NCI-H1694 (cell line): ENCODE data around the gene NUFIP1.
A peak's percentile ranks its signal among the peaks of the same experiment; 100 is the strongest.
"Not testable (repeated sequence)": the region's sequence is repeated elsewhere in the genome, so short reads cannot be mapped to it uniquely, and the experiment has no call there.

ENCODE experiments used
- DNase-seq: peaks from one replicate; lab custom pipeline; 2025; lab: John Stamatoyannopoulos, UW

NUFIP1 gene

DNA sequence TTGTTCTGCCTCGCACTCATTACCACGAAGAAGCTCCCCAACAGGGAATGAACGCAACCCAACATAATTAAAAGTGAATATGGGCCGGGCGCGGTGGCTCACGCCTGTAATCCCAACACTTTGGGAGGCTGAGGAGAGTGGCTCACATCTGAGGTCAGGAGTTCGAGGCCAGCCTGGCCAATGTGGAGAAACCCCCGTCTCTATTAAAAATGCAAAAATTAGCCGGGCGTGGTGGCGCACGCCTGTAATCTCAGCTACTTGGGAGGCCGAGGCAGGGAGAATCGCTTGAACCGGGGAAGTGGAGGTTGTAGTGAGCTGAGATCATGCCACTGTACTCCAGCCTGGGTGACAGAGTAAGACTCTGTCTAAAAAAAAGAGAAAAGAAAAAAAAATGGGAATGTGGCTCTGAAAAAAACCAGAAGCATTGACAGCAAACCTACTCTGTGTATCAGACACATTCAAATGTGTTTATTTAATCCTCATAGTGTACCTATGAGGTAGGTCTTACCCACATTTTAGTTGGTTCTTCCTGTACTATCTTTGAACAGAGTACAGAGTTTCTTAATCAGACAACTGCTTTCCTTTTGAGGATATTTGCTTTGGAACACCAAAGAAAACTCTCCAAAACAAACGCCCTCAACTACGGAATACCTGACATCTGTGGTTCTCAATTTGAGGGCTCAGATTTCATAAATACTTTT is 70.0 kb downstream of the NUFIP1 start:
- no peak for DNase-seq

DNA sequence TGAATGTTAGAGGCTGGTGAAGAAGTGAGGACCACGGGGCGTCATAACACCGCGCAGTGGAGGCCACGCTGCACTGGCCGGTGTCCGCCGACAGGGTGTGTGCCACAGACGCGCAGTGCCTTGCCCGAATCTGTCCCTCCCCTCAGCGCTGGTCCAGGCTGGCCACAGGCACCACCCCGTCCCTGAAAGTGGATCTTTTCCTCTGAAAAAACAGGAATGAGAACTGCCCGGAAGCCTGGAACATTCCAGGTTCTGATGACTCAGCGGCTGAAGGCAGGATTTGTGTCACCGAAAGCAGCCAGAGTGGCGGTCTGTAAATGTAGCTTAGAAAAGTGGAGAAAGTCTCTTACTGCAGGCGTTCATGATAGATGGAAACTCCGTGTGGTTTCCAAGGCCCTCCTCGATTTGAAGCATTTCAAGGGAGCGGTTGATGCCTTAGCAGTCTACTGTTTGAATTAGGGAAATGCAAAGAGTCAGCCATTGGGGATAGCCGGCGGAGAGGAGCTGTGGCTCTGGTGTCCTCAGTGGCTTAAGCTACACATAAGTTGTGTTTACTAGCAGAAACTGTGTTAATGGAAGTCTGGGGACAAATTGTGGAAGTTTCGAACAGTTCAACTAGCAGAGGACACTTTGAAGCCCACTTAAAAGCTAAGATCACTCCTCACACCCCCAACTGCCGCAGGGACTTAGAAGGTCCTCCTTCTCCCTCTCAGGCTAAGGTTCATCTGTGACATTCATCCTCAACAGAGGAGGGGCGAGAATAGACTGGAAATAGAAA is 70.8 kb downstream of the NUFIP1 start:
- peak; percentile 83 for DNase-seq

DNA sequence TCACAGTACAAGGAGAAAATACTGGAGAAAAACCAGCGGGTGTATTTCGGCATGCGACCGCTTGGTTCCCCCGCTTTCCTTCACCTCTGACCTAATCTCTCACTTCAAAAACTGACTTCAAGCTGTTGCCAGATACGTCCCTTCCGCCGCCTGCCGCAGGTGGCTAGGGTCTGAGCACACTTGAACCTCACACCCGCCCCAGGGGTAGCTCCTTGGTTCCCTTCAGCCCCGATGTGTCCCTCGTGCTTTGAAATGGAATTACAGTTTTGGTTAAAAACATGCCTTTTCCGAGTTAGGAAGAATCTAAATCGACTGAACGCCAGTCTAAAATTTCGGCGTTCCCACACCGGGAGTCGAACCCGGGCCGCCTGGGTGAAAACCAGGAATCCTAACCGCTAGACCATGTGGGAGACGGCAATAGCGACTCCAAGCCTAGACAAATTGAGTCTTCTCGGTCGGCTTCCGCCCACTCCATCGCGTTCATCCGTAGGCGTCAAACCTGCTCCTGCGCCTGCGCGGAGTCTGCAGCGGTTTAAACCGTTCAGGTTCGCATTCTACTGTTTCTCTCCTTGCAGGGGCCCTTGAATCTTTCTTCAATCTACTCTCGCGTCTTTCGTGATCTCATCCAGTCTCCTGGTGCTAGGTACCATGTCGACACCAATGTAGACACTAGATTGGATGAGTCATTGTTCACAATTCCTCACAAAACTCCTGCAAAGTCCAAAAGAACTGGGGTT is 71.5 kb downstream of the NUFIP1 start:
- peak; percentile 93 for DNase-seq

DNA sequence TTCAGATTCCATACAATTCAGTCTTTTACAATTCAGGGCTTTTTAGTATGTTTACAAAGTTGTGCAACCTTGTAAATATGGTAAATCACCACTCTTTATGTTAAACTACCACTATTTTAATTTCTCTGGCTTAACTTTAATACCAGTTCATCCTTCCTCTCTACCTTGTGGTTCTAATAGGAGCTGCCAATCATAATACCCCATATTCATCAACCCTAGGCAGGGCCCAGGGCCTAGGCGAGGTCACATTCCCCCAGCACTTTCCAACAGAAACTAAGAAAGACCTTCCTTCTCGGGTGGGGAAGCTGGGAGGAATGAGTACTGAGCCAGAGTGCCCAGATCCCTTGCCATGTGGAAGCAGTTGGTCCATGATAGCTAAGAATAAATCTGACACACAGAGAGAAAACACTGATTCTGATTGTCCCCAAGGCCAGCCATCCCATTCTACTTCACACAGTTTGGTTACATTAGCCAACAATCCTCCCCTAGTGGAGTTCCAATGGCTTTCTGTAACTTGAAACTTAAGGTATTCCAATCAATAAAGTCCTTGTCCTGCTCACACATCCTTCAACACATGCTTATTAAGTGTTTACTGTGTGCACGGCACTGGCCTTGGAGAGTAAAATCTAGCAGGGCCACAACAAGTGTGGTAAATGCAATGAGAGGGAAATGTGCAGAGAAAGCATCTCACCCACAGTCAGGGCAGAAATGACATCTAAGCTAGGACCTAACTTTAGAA is 76.8 kb downstream of the NUFIP1 start:
- DNase-seq: no peak

DNA sequence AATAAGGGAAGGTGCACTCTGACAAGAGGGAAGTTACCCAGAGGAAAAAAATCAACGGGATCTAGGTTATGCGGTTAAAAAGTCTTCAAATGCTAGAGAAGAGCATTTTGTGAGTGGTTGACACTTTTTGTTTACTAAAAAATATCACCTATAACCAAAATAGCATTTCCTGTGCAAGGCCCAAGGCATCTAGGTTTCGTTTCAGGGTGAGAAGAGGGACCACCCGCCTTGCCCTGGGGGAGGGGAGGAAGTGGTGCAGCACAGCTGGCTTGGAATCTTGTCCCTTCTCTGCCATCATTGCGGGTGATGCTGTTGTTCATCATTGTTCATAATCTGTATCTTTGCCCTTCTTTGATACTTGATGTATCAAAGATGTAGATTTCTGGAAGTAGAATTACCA is 80.6 kb downstream of the NUFIP1 start:
- no peak for DNase-seq

DNA sequence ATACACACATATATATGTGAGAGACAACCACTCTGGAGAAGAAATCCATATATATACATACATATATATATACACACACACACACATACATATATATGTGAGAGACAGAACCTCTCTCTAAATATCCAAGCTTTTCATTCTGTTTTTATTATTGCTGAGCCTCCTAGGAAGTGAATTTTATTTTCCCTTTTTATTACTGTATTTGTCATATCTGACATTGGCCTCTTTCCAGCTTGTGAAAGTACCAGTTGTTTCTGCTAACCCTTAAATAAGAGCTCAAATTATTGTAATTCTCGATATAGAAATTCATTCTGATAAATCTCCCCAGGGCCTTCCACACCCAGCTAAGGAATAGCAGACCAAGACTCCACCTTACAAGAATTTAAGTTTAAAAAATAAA is 81.0 kb downstream of the NUFIP1 start:
- DNase-seq: no peak

DNA sequence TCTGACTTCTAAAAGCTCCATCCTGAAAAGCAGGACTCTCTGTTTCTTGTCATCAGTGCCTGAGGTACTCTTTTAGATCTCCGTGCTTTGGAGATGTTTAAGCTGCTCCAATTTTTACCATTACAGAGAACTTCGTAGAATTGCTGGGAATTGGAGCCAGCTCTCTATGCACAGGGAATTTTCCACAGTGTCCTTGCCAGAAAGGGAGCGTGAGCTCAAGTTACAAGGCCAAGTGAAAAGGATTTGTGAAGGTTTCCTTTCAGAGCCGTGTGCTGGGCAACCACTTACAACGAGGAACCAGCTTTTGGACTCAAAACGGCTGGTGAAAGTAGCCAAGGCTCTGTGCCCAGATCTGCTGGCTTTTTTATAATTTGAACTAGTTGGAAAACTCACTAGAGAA is 82.6 kb downstream of the NUFIP1 start:
- no peak for DNase-seq

DNA sequence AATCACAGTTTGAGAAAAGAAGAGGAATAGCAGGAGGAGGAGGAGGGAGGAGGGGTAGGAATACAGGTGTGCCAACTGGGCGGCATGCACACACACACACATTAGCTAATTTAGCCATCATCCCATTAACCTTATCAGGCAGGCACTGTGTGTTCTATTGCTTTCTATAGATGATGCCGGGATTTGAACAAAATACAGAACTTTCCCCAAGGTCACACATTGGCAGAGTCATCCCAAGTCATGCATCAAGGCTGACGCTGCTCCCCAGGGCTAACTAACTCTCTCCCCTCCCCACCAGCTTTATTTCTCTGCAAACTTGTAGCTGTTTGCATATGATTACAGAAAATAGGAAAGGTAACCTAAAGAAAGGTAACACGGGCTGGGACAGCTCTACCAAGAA is 83.0 kb downstream of the NUFIP1 start:
- DNase-seq: no peak

DNA sequence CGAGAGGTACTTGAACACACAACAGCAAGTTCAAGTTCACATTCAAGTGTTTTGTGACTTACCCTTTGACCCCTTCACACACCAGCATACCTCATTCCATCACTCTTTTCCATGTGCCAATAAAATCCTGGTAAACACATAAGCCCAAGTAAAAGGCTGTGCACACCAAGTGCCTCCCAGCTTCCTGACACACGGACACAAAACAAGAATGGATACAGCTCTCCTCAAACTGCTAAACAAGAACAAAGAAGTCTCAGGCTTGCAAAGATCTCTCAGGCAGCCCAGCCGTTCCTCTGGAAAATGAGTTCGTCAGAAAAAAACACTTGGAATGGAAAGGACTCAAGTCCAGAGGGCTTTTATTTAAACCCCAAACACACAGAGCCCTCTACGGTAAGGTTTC is 83.7 kb downstream of the NUFIP1 start:
- no peak for DNase-seq

DNA sequence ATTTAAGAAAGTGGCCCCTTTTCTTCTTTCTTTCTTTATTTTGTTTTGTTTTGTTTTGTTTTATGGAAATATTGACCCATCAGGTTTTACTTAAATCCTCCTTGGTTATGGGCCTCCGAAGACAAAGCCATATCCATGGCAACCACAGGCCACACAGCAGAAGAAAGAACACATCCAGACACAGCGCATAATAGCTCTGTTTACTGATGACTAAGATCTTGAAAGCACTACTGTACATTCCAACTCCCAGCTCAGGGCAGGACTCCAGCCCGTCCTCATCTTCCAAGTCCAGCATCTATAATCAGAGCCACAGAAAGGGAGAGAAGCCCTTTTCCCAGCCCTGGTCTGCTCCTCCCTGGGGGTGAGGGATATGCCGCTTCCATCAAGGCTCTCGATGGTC is 84.3 kb downstream of the NUFIP1 start:
- no peak for DNase-seq

DNA sequence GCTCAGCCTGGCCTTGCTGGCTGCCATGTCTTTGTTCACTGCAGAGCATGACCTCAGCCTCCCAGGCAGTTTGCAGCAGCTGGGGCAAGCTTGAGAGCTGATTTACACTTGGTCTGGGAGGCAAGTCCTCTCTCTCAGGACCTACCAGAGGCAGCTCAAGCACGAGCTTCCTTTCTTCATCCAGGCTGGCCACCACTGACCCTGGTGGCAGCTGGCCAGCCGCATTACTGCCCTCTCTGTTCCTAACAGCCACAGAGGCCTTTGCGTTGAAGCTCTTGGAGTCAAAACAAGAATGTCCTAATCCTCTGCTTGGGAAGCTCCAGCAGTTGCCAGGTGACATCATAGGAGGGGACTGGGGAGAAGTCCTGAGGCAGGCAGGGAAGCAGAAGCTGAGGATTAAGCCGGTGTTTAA is 85.7 kb downstream of the NUFIP1 start:
- DNase-seq: no peak

DNA sequence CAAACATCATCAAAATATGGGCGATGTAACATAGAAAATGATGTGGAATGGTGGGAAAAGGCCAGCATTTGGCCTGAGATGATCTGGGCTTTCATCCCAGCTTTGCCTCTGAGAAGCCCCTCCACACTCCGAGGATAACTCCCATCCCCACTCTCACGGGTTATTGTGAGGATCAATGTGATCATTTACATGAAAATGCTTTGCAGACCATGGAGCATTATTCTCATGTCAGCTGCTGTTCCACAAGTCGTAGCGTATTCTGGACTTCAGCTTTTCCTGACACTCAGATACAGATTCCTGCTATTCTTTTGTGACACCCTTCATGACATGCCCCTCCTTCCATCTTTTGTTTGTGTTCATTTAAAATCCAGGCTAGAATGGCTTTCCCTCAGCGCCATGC is 86.5 kb downstream of the NUFIP1 start:
- DNase-seq: no peak

DNA sequence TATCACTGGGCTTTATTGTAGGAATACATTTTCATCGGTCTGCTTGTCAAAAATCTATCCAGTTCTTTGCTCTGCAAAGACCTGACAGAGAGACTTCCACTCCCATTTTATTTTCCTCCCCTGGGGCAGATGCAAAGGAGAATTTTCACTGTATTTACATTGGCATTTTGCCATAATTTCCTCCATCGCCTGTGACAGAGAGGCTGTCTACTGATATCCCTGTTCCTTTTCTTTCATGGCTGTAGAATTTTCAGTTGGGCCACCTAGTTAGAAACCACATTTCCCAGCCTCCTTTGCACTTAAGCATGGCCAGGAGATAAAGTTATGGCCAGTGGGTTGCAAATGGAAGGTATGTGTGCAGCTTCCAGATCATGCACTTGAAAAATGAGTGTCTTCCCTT is 89.3 kb downstream of the NUFIP1 start:
- peak; percentile 12 for DNase-seq

DNA sequence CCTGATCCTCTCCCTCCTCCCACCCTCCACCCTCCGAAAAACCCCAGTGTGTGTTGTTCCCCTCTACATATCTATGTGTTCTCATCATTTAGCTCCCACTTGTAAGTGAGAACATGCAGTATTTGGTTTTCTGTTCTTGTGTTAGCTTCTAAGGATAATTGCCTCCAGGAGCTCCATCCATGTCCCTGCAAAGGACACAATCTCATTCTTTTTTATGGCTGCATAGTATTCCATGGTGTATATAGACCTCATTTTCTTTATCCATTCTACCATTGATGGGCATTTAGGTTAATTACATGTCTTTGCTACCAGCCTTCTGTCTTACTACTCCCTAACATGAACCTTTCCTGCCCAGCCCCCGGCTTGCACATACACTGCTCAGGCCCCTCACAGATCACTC is 91.0 kb downstream of the NUFIP1 start:
- not testable (repeated sequence) for DNase-seq

DNA sequence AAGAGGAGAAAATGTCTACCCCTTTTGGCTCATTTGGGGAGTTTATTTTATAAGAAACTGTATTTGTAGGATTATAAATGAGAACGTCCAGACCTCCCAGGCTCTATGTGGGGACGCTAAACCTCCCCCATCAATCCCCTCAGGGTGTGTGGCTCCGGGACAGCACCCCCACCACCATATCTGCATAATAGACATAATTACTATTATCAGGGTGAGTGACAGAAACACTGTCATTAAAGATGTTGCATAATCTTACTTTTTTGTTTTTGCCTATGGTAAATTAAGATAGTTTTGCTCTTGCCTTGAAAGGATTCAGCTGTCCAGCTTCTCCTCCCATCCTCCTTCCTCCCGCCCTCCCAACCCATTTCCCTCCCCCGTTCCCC is 93.3 kb downstream of the NUFIP1 start:
- no peak for DNase-seq

DNA sequence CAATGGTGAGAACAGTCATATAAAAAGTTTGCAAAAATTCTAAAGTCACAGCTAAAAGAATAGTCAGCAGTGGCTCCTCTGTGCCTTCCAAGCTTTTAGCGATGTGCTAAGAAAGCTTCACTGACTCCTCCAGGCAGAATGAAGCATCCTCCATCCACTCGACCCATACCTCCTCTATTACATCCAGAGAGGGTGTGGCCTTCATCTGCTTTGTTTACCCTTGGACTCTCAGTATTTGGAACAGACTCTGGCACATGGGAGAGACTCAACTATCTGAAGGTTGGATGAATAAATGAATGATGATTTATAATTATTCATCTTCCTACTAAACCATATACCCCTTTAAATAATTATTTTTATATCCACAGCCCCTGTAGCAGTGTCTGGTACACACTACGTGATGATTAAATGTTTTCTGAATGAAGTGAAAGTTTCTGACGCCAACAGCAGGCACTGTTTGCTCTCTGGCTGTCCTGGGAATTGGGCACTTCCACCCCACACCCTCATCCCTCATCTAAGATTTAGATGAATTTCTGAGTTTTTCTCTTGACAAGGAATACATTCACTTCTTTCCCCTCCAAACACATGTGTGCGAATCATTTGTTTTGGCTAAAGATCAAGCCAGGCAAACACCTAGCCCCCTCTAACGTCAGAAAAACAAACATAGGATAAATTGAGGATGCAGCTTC is 93.9 kb downstream of the NUFIP1 start:
- no peak for DNase-seq

DNA sequence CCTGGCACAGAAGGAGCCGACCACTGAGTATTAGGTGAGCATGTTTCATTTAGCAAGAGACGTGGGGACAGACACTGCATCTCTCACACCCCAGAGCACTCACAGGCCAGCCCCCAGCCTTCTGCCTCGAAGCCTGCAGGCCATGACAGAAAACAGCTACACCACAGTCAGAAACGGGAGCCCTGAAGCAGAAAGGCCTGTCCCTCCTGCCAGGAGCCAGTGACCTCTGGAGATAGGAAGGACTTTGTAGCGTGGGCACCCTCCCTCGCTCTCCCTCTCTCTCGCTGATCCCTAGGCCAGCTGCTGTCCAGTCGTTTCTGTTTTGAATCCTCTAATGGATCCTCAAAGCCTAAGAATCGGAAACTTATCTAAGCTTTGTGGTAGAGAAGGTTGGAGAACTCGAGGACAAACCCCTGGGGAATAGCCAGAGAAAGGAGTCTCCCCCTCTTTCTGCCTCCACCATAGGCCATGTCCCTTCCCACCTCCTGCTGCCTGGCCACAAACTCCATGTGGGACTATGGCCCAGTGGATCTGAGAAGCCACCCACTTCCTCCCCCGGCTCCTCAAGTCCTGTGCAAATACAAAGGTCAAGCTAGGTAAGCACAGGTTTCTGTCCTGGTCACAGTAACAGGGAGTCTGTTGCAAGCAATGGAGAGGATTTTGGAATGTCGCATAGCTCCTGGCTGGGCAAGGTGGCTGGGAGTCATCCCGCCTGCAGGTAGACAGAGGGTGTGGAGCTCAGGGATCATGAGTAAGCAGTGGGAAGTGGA is 95.1 kb downstream of the NUFIP1 start:
- DNase-seq: no peak
